K562 (cell line): Measurements from ENCODE around the gene GMPR. TPM values are rescaled to one million over a fixed set of nuclear protein-coding genes. Genes with fewer than 3 reads are reported as not detected.

ENCODE experiments used
- ATAC-seq: fragments of 200-7000 bp; cut with Tn5 transposase; 3 replicates; pipeline ENCODE4 v1.9.1; 2020; ENCODE audit warnings: moderate library complexity
- BruUV-seq: library from RNA; stranded (reverse); fragments of 400-500 nt; replicated peaks from 2 replicates; lab custom pipeline; 2021; lab: Mats Ljungman, UMichigan
- CTCF ChIA-PET: fragments of 300-600 bp; formaldehyde crosslinking; extraction: SDS; loops from one replicate; lab custom pipeline; 2021; ENCODE audit warnings: low intra/inter-chr PET ratio; lab: Yijun Ruan, JAX
- POLR2A ChIA-PET: fragments of 300-600, 350-650 bp; sonication (Branson Sonifier 250); formaldehyde crosslinking; extraction: SDS; loops from one replicate; lab custom pipeline; 2021; ENCODE audit warnings: antibody characterized with exemption, inconsistent platforms; lab: Yijun Ruan, JAX
- DNase-seq, 4 experiments: peaks; one replicate each; pipeline versions ENCODE4 v3.0.0 to v3.0.0-alpha.2; 2011 to 2018; ENCODE audit warnings: low spot score in 3 of 4, mixed read lengths in 3 of 4; ENCODE audit errors: extremely low read depth in 1 of 4
- FAIRE-seq: peaks from 2 replicates; lab custom pipeline; 2011; peaks lifted over from hg19 to GRCh38; lab: Jason Lieb, UNC
- H2AFZ ChIP-seq: 2 replicates; pipeline ENCODE4 v1.6.0; 2011; ENCODE audit warnings: low read depth, low read length, control low read depth, inconsistent platforms
- H3K27ac ChIP-seq: fragments of 200-600 bp; 3 replicates; pipeline ENCODE4 v1.8.0; 2011; ENCODE audit warnings: low read depth, mild to moderate bottlenecking, control low read depth, inconsistent platforms, low read length, moderate library complexity, mixed read lengths; ENCODE audit errors: extremely low read depth
- H3K27me3 ChIP-seq, 2 experiments: fragments of 300-600 bp in 1 of 2; 2 replicates in 1 of 2; 3 replicates in 1 of 2; pipeline versions ENCODE4 v1.6.0 to v1.8.0; 2011; ENCODE audit warnings: inconsistent platforms in 2 of 2, low read length in 2 of 2, mild to moderate bottlenecking in 1 of 2, mixed read lengths in 1 of 2, moderate library complexity in 1 of 2; ENCODE audit not compliant: control insufficient read depth in 2 of 2, insufficient read depth in 2 of 2
- H3K36me3 ChIP-seq: fragments of 300-600 bp; 3 replicates; pipeline ENCODE4 v1.8.0; 2011; ENCODE audit warnings: mild to moderate bottlenecking, low read length, inconsistent platforms; ENCODE audit not compliant: control insufficient read depth, insufficient read depth
- H3K4me1 ChIP-seq, 2 experiments: fragments of 200-600 bp in 1 of 2; replicated peaks in 1 of 2; 2 replicates in 1 of 2; 3 replicates in 1 of 2; pipeline versions ENCODE4 v1.5.1 to v1.8.0; 2011; ENCODE audit warnings: inconsistent platforms in 2 of 2, low read length in 2 of 2, mild to moderate bottlenecking in 1 of 2, mixed read lengths in 1 of 2, moderate library complexity in 1 of 2; ENCODE audit not compliant: control insufficient read depth in 2 of 2, insufficient read depth in 2 of 2
- H3K4me2 ChIP-seq: 2 replicates; pipeline ENCODE4 v1.6.1; 2011; ENCODE audit warnings: low read length, control low read depth, inconsistent platforms, mixed read lengths; ENCODE audit not compliant: insufficient read depth
- H3K4me3 ChIP-seq: fragments of 200-600 bp; sonication (generic), shearing (Covaris generic); 2 replicates; pipeline ENCODE4 v1.5.1; 2016; ENCODE audit warnings: control low read depth, inconsistent platforms
- H3K79me2 ChIP-seq: fragments of 200-600 bp; 3 replicates; pipeline ENCODE4 v1.8.0; 2011; ENCODE audit warnings: low read length, inconsistent platforms; ENCODE audit not compliant: control insufficient read depth, insufficient read depth
- H3K9ac ChIP-seq, 2 experiments: 2 replicates each; pipeline versions ENCODE4 v1.6.0 to v1.6.1; 2011; ENCODE audit warnings: low read depth in 2 of 2, low read length in 2 of 2, control low read depth in 1 of 2, inconsistent platforms in 1 of 2, mild to moderate bottlenecking in 1 of 2, mixed read lengths in 1 of 2; ENCODE audit not compliant: insufficient read depth in 1 of 2
- H3K9me1 ChIP-seq: one replicate; pipeline ENCODE4 v1.6.0; 2011; ENCODE audit warnings: inconsistent platforms, mild to moderate bottlenecking, low read length, moderate library complexity; ENCODE audit not compliant: control insufficient read depth, insufficient read depth
- H3K9me3 ChIP-seq: replicated peaks from 2 replicates; pipeline ENCODE4 v1.5.1; 2011; ENCODE audit warnings: low read depth, low read length, inconsistent platforms; ENCODE audit not compliant: control insufficient read depth, insufficient read depth
- H4K20me1 ChIP-seq: replicated peaks from 2 replicates; pipeline ENCODE4 v1.6.1; 2011; ENCODE audit warnings: low read length, inconsistent platforms, mixed read lengths; ENCODE audit not compliant: control insufficient read depth, insufficient read depth
- CHD1 ChIP-seq: fragments of 200-600 bp; sonication (generic); IDR thresholded peaks from one replicate; pipeline ENCODE4 v1.6.1; 2012; ENCODE audit warnings: mild to moderate bottlenecking, moderate library complexity, low read length, inconsistent platforms
- CHD4 ChIP-seq: fragments of 200-600 bp; sonication (generic); IDR thresholded peaks from 3 replicates; pipeline ENCODE4 v1.6.1; 2012; ENCODE audit warnings: low read depth, mild to moderate bottlenecking, mixed read lengths, low read length, inconsistent platforms; ENCODE audit not compliant: insufficient read depth, insufficient replicate concordance, poor library complexity, severe bottlenecking
- IRF1 ChIP-seq: sonication (generic); formaldehyde crosslinking; IDR thresholded peaks from 2 replicates; pipeline ENCODE4 v1.8.0; 2022; ENCODE audit warnings: missing genetic modification reagents, mild to moderate bottlenecking, borderline replicate concordance
- PTBP1 ChIP-seq: fragments of 200-400 bp; formaldehyde crosslinking; IDR thresholded peaks from 2 replicates; pipeline ENCODE4 v1.6.1; 2017; ENCODE audit warnings: low read depth, low read length
- PTTG1 ChIP-seq: fragments of 450-650 bp; IDR thresholded peaks from 2 replicates; pipeline ENCODE4 v1.6.1; 2016; ENCODE audit warnings: low read depth, mild to moderate bottlenecking, missing genetic modification characterization, missing compliant biosample characterization
- RBFOX2 ChIP-seq: fragments of 200-400 bp; formaldehyde crosslinking; IDR thresholded peaks from 2 replicates; pipeline ENCODE4 v1.6.1; 2017; ENCODE audit warnings: low read depth, mild to moderate bottlenecking, low read length, moderate library complexity
- SMARCE1 ChIP-seq: fragments of 450-650 bp; IDR thresholded peaks from 2 replicates; pipeline ENCODE4 v1.7.1; 2016; ENCODE audit warnings: mild to moderate bottlenecking
- STAT5B ChIP-seq: fragments of 250-450 bp; sonication (Bioruptor Pico); IDR thresholded peaks from 2 replicates; pipeline ENCODE4 v1.8.0; 2021; ENCODE audit warnings: mild to moderate bottlenecking, inconsistent platforms
- ZBTB17 ChIP-seq: fragments of 450-650 bp; formaldehyde crosslinking; IDR thresholded peaks from 2 replicates; pipeline ENCODE4 v1.4.0; 2020; ENCODE audit warnings: mild to moderate bottlenecking
- ZC3H8 ChIP-seq: fragments of 450-650 bp; IDR thresholded peaks from 2 replicates; pipeline ENCODE4 v1.6.1; 2017
- ZNF354B ChIP-seq: fragments of 250-450 bp; sonication (Bioruptor Pico); IDR thresholded peaks from 2 replicates; pipeline ENCODE4 v1.4.0; 2020
- ZNF586 ChIP-seq: fragments of 450-650 bp; formaldehyde crosslinking; conservative IDR thresholded peaks from 2 replicates; pipeline ENCODE4 v1.4.0; 2020; ENCODE audit warnings: mild to moderate bottlenecking, moderate library complexity
- ZNF707 ChIP-seq: fragments of 250-450 bp; sonication (Bioruptor Pico); conservative IDR thresholded peaks from 2 replicates; pipeline ENCODE4 v1.8.0; 2022; ENCODE audit warnings: inconsistent platforms, mild to moderate bottlenecking, moderate library complexity
- ZNF764 ChIP-seq: fragments of 250-450 bp; sonication (Bioruptor Pico); IDR thresholded peaks from 2 replicates; pipeline ENCODE4 v1.4.0; 2020; ENCODE audit warnings: low read depth, mild to moderate bottlenecking, moderate library complexity
- WGBS: fragments of 100-300 bp; shearing (Covaris generic); methylation state at CpG from one replicate; pipeline ENCODE4 v1.1.6; 2016; ENCODE audit warnings: low coverage, mixed read lengths; ENCODE audit not compliant: insufficient coverage; ENCODE audit errors: missing lambda C conversion rate; 5-methylcytosine and 5-hydroxymethylcytosine counted together
- in situ Hi-C: fragments of 300-500 bp; cut with MboI; formaldehyde crosslinking; loops from 4 replicates; pipeline ENCODE4 v1.15.0; 2018; ENCODE audit warnings: inconsistent platforms, mixed read lengths
- intact Hi-C: fragments of 100-400 bp; cut with micrococcal nuclease; formaldehyde crosslinking; loops from 2 replicates; pipeline ENCODE4 v1.14.2; 2022
- polyA plus RNA-seq, 8 experiments: library from polyadenylated mRNA; depleted of rRNA in 4 of 8; stranded (reverse) in 5 of 8; unstranded in 3 of 8; fragments of >200 nt; fragmentation: Nextera tagmentation in 2 of 8; fragmentation: Illumina TruSeq in 1 of 8; extraction: Ambion mirVana in 2 of 8; extraction: Trizol in 1 of 8; gene quantifications; 2 replicates each; pipeline versions ENCODE4 v1.2.1 to v1.2.3, GENCODE V29; 2011 to 2014; ENCODE audit warnings: inconsistent platforms in 1 of 8, missing spikeins in 1 of 8
- total RNA-seq, 7 experiments: library from RNA; depleted of rRNA in 6 of 7; stranded (reverse); fragments of >200 nt in 6 of 7; fragmentation: Illumina TruSeq in 2 of 7; extraction: Trizol in 2 of 7; gene quantifications; 2 replicates each; pipeline versions ENCODE4 v1.2.1 to v1.2.3, GENCODE V29; 2011 to 2021; ENCODE audit warnings: low replicate concordance in 1 of 7
- TF ChIP-seq, protein P1 (sequence below): sonication (generic); formaldehyde crosslinking; IDR thresholded peaks from 2 replicates; pipeline ENCODE4 v1.8.0; 2022; ENCODE audit warnings: mild to moderate bottlenecking, missing genetic modification reagents
- TF ChIP-seq, protein P2 (sequence below): fragments of 450-650 bp; IDR thresholded peaks from 2 replicates; pipeline ENCODE4 v1.6.1; 2016; ENCODE audit warnings: low read depth, mild to moderate bottlenecking, moderate library complexity
- TF ChIP-seq, protein P3 (sequence below), 2 experiments: IDR thresholded peaks in 1 of 2; conservative IDR thresholded peaks in 1 of 2; 2 replicates each; pipeline ENCODE4 v1.6.1; 2016; ENCODE audit warnings: low read depth in 2 of 2, mild to moderate bottlenecking in 1 of 2, missing compliant biosample characterization in 1 of 2, missing genetic modification characterization in 1 of 2, moderate library complexity in 1 of 2

GMPR gene
- total and polyA plus RNA-seq, 9 of the 15 experiments (the other 6 are each of a cell fraction or from before 2014, with no cell fraction given), result 34.6 to 83.7 (median 49.8) TPM

GRCh38 chr6:16248271-16248853 lies 10.0 kb downstream of the GMPR start:
- Histone ChIP-seq H3K36me3 (peaks cover 87% of the 10 kb centered on the region), H3K9ac (no peak overlapping the region), H3K79me2 (peaks cover 22% of the 10 kb centered on the region), H3K4me3 (no peak overlapping the region), H4K20me1 (peaks cover 8% of the 10 kb centered on the region; the same call in 1 of the 2 replicates), H3K27ac (no peak overlapping the region), H2AFZ (no peak overlapping the region), H3K9me1 (no peaks in the 10 kb centered on the region), H3K9me3 (no peaks in the 10 kb centered on the region), H3K27me3 (no peaks in the 10 kb centered on the region), H3K4me2 (no peak overlapping the region), H3K4me1 (peaks cover 3 to 10% of the 10 kb centered on the region in 2 experiments; a peak in 3 of 5 replicates)
- FAIRE-seq (no peak), ATAC-seq (no peak), DNase-seq (no peak)
- intact Hi-C loops (no loop called here), in situ Hi-C loops (no loop called here)
- ChIA-PET CTCF (no interaction called here), POLR2A (interaction anchor here (0.6 to 2.3 kb wide), 7 partner anchors 8 to 22 kb away, joined by 3 to 11 read pairs (median 7); partner anchors contain the start of gene GMPR)
- BruUV-seq, result no TSS peak
- WGBS, result 93% methylated on average over 7 of the region's 7 CpGs
- TF ChIP-seq ZC3H8, result no peak
- TF ChIP-seq CHD4, result no peak
- TF ChIP-seq SMARCE1, result no peak
- TF ChIP-seq PTBP1, result no peak
- TF ChIP-seq, protein P1, sequence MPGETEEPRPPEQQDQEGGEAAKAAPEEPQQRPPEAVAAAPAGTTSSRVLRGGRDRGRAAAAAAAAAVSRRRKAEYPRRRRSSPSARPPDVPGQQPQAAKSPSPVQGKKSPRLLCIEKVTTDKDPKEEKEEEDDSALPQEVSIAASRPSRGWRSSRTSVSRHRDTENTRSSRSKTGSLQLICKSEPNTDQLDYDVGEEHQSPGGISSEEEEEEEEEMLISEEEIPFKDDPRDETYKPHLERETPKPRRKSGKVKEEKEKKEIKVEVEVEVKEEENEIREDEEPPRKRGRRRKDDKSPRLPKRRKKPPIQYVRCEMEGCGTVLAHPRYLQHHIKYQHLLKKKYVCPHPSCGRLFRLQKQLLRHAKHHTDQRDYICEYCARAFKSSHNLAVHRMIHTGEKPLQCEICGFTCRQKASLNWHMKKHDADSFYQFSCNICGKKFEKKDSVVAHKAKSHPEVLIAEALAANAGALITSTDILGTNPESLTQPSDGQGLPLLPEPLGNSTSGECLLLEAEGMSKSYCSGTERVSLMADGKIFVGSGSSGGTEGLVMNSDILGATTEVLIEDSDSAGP (CRISPR knock-in tag), result no peak
- TF ChIP-seq, protein P2, sequence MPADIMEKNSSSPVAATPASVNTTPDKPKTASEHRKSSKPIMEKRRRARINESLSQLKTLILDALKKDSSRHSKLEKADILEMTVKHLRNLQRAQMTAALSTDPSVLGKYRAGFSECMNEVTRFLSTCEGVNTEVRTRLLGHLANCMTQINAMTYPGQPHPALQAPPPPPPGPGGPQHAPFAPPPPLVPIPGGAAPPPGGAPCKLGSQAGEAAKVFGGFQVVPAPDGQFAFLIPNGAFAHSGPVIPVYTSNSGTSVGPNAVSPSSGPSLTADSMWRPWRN, result no peak
- no peak for TF ChIP-seq ZNF707 (CRISPR knock-in tag)
- TF ChIP-seq, protein P3, sequence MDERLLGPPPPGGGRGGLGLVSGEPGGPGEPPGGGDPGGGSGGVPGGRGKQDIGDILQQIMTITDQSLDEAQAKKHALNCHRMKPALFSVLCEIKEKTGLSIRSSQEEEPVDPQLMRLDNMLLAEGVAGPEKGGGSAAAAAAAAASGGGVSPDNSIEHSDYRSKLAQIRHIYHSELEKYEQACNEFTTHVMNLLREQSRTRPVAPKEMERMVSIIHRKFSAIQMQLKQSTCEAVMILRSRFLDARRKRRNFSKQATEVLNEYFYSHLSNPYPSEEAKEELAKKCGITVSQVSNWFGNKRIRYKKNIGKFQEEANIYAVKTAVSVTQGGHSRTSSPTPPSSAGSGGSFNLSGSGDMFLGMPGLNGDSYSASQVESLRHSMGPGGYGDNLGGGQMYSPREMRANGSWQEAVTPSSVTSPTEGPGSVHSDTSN (CRISPR knock-in tag; IDR thresholded peaks at IDR 0.05; ENCODE audit: low read depth), result no peak
- TF ChIP-seq, protein P3 (tag; conservative IDR thresholded peaks at IDR 0.05; ENCODE audit: low read depth), result no peak
- TF ChIP-seq ZNF764 (CRISPR knock-in tag), result no peak
- TF ChIP-seq PTTG1 (tag), result no peak
- no peak for TF ChIP-seq CHD1
- TF ChIP-seq ZBTB17 (CRISPR knock-in tag), result no peak
- TF ChIP-seq RBFOX2, result no peak
- TF ChIP-seq ZNF586 (CRISPR knock-in tag), result no peak
- TF ChIP-seq STAT5B (CRISPR knock-in tag), result no peak
- TF ChIP-seq ZNF354B (CRISPR knock-in tag), result no peak
- TF ChIP-seq IRF1 (CRISPR knock-in tag), result no peak
